Neural progenitor cell (in vitro differentiated cells): ENCODE measurements around the gene UBC. TPM values are rescaled to one million over a fixed set of nuclear protein-coding genes. Genes with fewer than 3 reads are reported as not detected.
"Not testable (repeated sequence)": the region's sequence is repeated elsewhere in the genome, so short reads cannot be mapped to it uniquely, and the experiment has no call there.

Experiments
- DNase-seq: peaks from one replicate; pipeline ENCODE4 v3.0.0-alpha.2; 2016; ENCODE audit warnings: low spot score
- H2AFZ ChIP-seq: fragments of 200-600 bp; sonication (generic); replicated peaks from 2 replicates; pipeline ENCODE4 v1.6.1; 2016; ENCODE audit warnings: antibody characterized with exemption
- H3F3A ChIP-seq: fragments of 200-600 bp; sonication (generic); 2 replicates; pipeline ENCODE4 v1.6.1; 2016; ENCODE audit warnings: antibody characterized with exemption, low read depth
- H3K27ac ChIP-seq: fragments of 200-600 bp; sonication (generic); 2 replicates; pipeline ENCODE4 v1.5.1; 2016; ENCODE audit warnings: mild to moderate bottlenecking
- H3K27me3 ChIP-seq: fragments of 200-600 bp; sonication (generic); 2 replicates; pipeline ENCODE4 v1.6.1; 2016; ENCODE audit warnings: mild to moderate bottlenecking, moderate library complexity
- H3K36me3 ChIP-seq: fragments of 200-600 bp; sonication (generic); 2 replicates; pipeline ENCODE4 v1.5.1; 2016
- H3K4me1 ChIP-seq: fragments of 200-600 bp; sonication (generic); 2 replicates; pipeline ENCODE4 v1.6.1; 2016; ENCODE audit warnings: mixed run types
- H3K4me2 ChIP-seq: fragments of 200-600 bp; sonication (generic); 2 replicates; pipeline ENCODE4 v1.6.1; 2016
- H3K4me3 ChIP-seq: fragments of 200-600 bp; sonication (generic); 2 replicates; pipeline ENCODE4 v1.5.1; 2016
- H3K79me2 ChIP-seq: fragments of 200-600 bp; sonication (generic); 2 replicates; pipeline ENCODE4 v1.6.1; 2016; ENCODE audit warnings: low read depth
- H3K9ac ChIP-seq: fragments of 200-600 bp; sonication (generic); 2 replicates; pipeline ENCODE4 v1.6.1; 2016
- H3K9me3 ChIP-seq: fragments of 200-600 bp; sonication (generic); 2 replicates; pipeline ENCODE4 v1.5.1; 2016; ENCODE audit warnings: low read depth
- H4K20me1 ChIP-seq: fragments of 200-600 bp; sonication (generic); 2 replicates; pipeline ENCODE4 v1.6.1; 2016; ENCODE audit warnings: low read depth
- H3K27ac Mint-ChIP-seq: 3 replicates; pipeline ENCODE4 v1.8.0; 2021; ENCODE audit warnings: mixed read lengths
- H3K27me3 Mint-ChIP-seq: 2 replicates; pipeline ENCODE4 v1.8.0; 2022; ENCODE audit warnings: low read depth, mild to moderate bottlenecking, inconsistent platforms, moderate library complexity, mixed read lengths; ENCODE audit not compliant: insufficient read depth
- H3K36me3 Mint-ChIP-seq: 3 replicates; pipeline ENCODE4 v1.8.0; 2021; ENCODE audit warnings: mixed read lengths
- H3K4me1 Mint-ChIP-seq: 3 replicates; pipeline ENCODE4 v1.8.0; 2021; ENCODE audit warnings: mixed read lengths
- H3K4me3 Mint-ChIP-seq: 3 replicates; pipeline ENCODE4 v1.8.0; 2021; ENCODE audit warnings: mild to moderate bottlenecking, moderate library complexity, mixed read lengths
- H3K9me3 Mint-ChIP-seq: 3 replicates; pipeline ENCODE4 v1.8.0; 2020; ENCODE audit warnings: mixed read lengths
- EZH2 ChIP-seq: fragments of 200-600 bp; sonication (generic); IDR thresholded peaks from 2 replicates; pipeline ENCODE4 v1.6.1; 2017; ENCODE audit warnings: antibody characterized with exemption, mild to moderate bottlenecking, moderate library complexity
- EZH2phosphoT487 ChIP-seq: fragments of 200-600 bp; sonication (generic); IDR thresholded peaks from 2 replicates; pipeline ENCODE4 v1.6.1; 2017; ENCODE audit warnings: antibody characterized with exemption
- total RNA-seq: library from RNA; depleted of rRNA; stranded (reverse); fragments of >200 nt; gene quantifications from 2 replicates; pipeline ENCODE4 v1.2.3, GENCODE V29; 2015; ENCODE audit warnings: low replicate concordance
- TF ChIP-seq, protein P1 (sequence below): fragments of 200-600 bp; sonication (generic); IDR thresholded peaks from 2 replicates; pipeline ENCODE4 v1.5.1; 2017; ENCODE audit warnings: antibody characterized with exemption, mild to moderate bottlenecking

Gene UBC
- total RNA-seq, 1 donor from 2014 or later: 857 TPM

DNA sequence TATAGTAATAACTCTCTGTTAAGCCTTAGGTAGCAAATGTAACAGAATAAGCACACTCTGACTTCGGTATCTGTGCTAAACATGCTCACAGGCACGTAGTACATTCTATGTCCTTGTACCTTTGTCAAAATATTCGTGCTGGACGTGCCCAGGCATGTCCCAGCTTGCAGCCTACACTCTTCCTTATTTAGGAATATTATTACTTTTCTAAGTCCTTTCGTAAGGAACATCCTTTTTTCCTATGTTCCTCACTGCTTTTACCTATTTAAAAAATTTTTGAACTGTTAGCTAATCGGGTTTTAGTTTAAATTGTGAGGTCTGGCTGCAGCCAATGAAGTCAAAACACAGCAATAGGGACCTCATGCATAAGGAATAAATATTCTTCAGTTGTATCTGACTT, 24.1 kb upstream of the UBC start:
- H3K36me3 Mint-ChIP-seq: peaks cover 2% of the 10 kb centered on the region
- peak overlapping the region; percentile 78 for H3K4me2 ChIP-seq
- H3K9me3 Mint-ChIP-seq: no peaks in the 10 kb centered on the region
- H3K4me1 Mint-ChIP-seq: peaks cover 10% of the 10 kb centered on the region
- no peaks in the 10 kb centered on the region for H3K79me2 ChIP-seq
- no peaks in the 10 kb centered on the region for H3K36me3 ChIP-seq
- H3K9ac ChIP-seq: no peak overlapping the region
- DNase-seq: no peak
- H3K27me3 Mint-ChIP-seq: peaks cover 7% of the 10 kb centered on the region
- H3F3A ChIP-seq: peaks cover 36% of the 10 kb centered on the region
- H3K27me3 ChIP-seq: no peaks in the 10 kb centered on the region
- H3K27ac ChIP-seq: no peak overlapping the region
- H2AFZ ChIP-seq: peak overlapping the region; percentile 3
- H3K4me3 ChIP-seq: peak overlapping the region; percentile 74
- H3K4me3 Mint-ChIP-seq: no peak overlapping the region
- H3K27ac Mint-ChIP-seq: peak overlapping the region; percentile 51
- H3K9me3 ChIP-seq: no peaks in the 10 kb centered on the region
- TF ChIP-seq EZH2 (no peak), EZH2phosphoT487 (no peak)
- TF ChIP-seq, protein P1, sequence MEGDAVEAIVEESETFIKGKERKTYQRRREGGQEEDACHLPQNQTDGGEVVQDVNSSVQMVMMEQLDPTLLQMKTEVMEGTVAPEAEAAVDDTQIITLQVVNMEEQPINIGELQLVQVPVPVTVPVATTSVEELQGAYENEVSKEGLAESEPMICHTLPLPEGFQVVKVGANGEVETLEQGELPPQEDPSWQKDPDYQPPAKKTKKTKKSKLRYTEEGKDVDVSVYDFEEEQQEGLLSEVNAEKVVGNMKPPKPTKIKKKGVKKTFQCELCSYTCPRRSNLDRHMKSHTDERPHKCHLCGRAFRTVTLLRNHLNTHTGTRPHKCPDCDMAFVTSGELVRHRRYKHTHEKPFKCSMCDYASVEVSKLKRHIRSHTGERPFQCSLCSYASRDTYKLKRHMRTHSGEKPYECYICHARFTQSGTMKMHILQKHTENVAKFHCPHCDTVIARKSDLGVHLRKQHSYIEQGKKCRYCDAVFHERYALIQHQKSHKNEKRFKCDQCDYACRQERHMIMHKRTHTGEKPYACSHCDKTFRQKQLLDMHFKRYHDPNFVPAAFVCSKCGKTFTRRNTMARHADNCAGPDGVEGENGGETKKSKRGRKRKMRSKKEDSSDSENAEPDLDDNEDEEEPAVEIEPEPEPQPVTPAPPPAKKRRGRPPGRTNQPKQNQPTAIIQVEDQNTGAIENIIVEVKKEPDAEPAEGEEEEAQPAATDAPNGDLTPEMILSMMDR: no peak
- H3K4me1 ChIP-seq: peaks cover 12% of the 10 kb centered on the region
- no peaks in the 10 kb centered on the region for H4K20me1 ChIP-seq

DNA sequence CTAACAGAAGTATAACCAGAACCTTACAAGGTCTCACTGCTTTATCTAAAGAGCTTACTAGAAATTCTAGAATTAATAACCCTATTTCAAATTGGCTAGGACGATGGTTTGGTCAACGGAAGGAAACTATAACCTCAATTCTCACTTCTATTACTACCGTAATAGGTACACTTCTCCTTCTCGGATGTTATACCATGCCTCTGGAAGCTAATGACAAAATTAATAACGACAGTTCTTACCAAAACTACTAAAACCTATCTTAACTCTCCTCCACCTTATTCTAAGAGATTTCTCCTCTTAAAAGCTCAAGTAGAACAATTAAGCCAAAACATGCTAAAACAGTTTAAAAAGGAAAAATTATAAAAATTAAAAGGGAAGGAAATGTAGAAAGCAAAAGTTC, 23.7 kb upstream of the UBC start:
- H3K36me3 Mint-ChIP-seq: peaks cover under 1% of the 10 kb centered on the region
- no peak overlapping the region for H3K27ac Mint-ChIP-seq
- H3F3A ChIP-seq: peaks cover 37% of the 10 kb centered on the region
- no peaks in the 10 kb centered on the region for H3K36me3 ChIP-seq
- peaks cover 7% of the 10 kb centered on the region for H3K27me3 Mint-ChIP-seq
- peak overlapping the region; percentile 74 for H3K4me3 ChIP-seq
- peaks cover 12% of the 10 kb centered on the region for H3K4me1 ChIP-seq
- no peak overlapping the region for H3K9ac ChIP-seq
- no peaks in the 10 kb centered on the region for H3K79me2 ChIP-seq
- peak overlapping the region; percentile 78 for H3K4me2 ChIP-seq
- no peaks in the 10 kb centered on the region for H4K20me1 ChIP-seq
- no peak overlapping the region for H3K4me3 Mint-ChIP-seq
- H3K9me3 Mint-ChIP-seq: no peaks in the 10 kb centered on the region
- H3K4me1 Mint-ChIP-seq: peaks cover 10% of the 10 kb centered on the region
- H3K27me3 ChIP-seq: no peaks in the 10 kb centered on the region
- H3K27ac ChIP-seq: peak overlapping the region; percentile 23
- DNase-seq: no peak
- H2AFZ ChIP-seq: no peak overlapping the region
- TF ChIP-seq EZH2phosphoT487: no peak
- TF ChIP-seq, protein P1: no peak
- no peak for TF ChIP-seq EZH2
- no peaks in the 10 kb centered on the region for H3K9me3 ChIP-seq

DNA sequence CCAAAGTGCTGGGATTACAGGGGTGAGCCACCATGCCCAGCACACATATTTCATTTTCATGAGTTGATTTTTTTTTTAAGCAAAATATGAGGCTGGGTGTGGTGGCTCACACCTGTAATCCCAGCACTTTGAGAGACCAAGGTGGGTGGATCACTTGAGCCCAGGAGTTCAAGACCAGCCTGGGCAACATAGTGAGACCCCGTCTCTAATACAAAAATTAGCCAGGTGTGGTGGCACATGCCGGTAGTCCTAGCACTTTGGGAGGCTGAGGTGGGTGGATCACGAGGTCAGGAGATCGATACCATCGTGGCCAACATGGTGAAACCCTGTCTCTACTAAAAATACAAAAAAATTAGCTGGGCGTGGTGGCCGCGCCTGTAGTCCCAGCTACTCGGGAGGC, 17.1 kb upstream of the UBC start:
- H3K27ac ChIP-seq, H3K4me3 Mint-ChIP-seq, H2AFZ ChIP-seq, H4K20me1 ChIP-seq, H3K4me3 ChIP-seq, H3K79me2 ChIP-seq, H3K27me3 ChIP-seq, H3K4me1 ChIP-seq, H3K9me3 ChIP-seq, H3K9ac ChIP-seq, H3K4me2 ChIP-seq, DNase-seq, H3K36me3 Mint-ChIP-seq, H3F3A ChIP-seq, H3K36me3 ChIP-seq, H3K27ac Mint-ChIP-seq: not testable (repeated sequence)
- Mint-ChIP-seq H3K4me1 (peaks cover 15% of the 10 kb centered on the region), H3K27me3 (peaks cover 22% of the 10 kb centered on the region), H3K9me3 (peaks cover 12% of the 10 kb centered on the region)

DNA sequence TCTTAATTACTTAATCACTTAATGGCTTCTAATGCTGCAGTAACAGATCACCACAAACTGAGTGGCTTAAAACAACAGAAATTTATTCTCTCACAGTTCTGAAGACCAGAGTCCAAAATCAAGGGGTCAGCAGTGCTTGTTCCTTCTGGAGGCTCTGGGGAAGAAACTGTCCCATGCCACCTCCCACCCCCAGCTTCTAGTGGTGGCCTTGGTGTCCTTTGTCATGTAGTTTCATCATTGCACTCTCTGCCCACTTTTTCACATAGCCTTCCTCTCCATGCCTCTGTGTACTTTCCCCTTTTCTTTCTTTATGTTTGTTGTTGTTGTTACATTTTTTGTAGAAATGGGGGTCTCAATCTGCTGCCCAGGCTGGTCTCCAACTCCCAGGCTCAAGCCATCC, 16.1 kb upstream of the UBC start:
- no peak for DNase-seq
- H3K4me1 ChIP-seq: no peaks in the 10 kb centered on the region
- no peaks in the 10 kb centered on the region for H3K9me3 ChIP-seq
- Mint-ChIP-seq H3K4me3 (no peak overlapping the region), H3K27ac (no peak overlapping the region), H3K27me3 (peaks cover 29% of the 10 kb centered on the region), H3K36me3 (peaks cover 7% of the 10 kb centered on the region), H3K4me1 (peaks cover 15% of the 10 kb centered on the region), H3K9me3 (peaks cover 12% of the 10 kb centered on the region)
- H3K36me3 ChIP-seq: no peaks in the 10 kb centered on the region
- H3F3A ChIP-seq: peaks cover 6% of the 10 kb centered on the region
- no peak overlapping the region for H2AFZ ChIP-seq
- no peaks in the 10 kb centered on the region for H3K27me3 ChIP-seq
- no peak overlapping the region for H3K9ac ChIP-seq
- no peaks in the 10 kb centered on the region for H4K20me1 ChIP-seq
- H3K4me2 ChIP-seq: no peak overlapping the region
- no peak overlapping the region for H3K4me3 ChIP-seq
- no peak overlapping the region for H3K27ac ChIP-seq
- no peaks in the 10 kb centered on the region for H3K79me2 ChIP-seq
- TF ChIP-seq, protein P1: no peak
- TF ChIP-seq EZH2: no peak
- TF ChIP-seq EZH2phosphoT487: no peak
